GM19240 (cell line): Measurements from ENCODE around the gene GPR143.

Source experiments
- DNase-seq: peaks from one replicate; pipeline ENCODE4 v3.0.0; 2011; ENCODE audit warnings: low spot score; ENCODE audit not compliant: insufficient read length

The GPR143 gene

DNA sequence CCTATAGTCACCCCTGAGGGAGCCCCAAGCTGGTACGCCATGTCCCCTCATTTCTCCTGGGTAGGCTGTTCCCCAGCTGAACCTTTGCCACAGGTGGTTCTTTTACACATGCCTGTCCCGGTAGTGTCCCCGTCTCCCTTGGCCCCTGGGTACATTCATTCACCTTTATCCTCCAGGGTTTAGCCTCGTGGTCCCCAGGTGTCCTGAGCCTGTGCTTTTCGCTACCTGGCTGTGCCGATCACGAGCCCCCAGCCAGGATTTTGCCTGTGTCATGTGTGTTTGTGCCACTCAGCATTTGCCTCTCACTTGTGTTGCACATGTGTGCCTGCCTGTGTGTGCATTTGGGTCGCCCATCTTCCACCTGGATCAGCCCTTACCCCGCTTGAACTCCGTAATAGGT lies 57.6 kb downstream of the GPR143 start:
- no peak for DNase-seq

DNA sequence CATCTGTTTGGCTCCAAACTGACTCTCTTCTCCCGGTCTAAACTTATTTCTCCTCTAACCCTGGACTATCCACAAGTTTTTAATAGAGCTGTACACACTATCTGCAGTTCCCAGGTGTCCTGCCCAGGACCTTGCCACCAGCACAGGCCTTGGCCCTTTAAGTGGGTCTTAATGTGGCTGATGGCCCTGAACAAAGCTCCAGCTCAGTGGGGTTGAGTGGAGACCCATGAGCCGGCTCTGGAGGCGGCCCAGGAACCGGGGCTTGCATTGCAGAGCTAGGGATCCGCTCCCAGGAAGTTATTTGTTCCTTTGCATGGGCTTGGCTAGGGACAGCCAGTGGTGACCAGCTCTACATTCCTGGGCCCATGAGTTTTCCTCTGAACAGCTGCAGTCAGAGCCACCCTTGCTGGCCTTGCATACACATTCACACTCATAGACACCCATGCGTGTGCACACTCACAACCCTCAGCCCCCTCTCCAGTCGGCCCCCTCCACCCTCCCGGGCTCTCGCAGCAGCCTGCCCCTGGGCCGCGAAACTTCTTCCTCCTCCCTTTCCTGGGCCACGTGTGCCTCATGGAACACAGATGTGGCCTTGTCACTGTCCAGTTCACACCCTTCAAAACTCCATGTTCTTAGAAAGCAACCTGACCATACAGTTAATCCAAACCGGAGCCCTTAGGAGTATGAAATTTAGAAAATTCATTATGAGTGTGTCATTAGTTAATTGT lies 58.2 kb downstream of the GPR143 start:
- DNase-seq, result no peak

DNA sequence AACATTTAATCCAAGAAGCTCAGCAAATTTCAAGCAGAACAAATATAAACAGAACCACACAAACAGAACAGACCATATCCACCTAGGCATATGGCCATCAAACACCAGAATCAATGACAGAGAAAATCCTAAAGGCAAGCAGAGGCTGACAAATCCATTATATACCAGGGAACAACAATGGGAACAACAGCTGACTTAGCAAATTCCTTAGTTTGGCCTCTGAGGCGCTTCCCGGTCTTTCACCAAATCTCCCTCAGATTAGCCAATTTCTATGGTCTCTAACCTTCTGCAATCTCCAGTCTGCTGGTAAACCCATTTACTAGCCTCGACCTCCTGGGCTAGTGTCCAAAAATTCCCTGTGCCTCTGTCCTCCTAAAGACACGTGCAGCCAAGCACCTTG lies 59.2 kb downstream of the GPR143 start:
- no peak for DNase-seq

DNA sequence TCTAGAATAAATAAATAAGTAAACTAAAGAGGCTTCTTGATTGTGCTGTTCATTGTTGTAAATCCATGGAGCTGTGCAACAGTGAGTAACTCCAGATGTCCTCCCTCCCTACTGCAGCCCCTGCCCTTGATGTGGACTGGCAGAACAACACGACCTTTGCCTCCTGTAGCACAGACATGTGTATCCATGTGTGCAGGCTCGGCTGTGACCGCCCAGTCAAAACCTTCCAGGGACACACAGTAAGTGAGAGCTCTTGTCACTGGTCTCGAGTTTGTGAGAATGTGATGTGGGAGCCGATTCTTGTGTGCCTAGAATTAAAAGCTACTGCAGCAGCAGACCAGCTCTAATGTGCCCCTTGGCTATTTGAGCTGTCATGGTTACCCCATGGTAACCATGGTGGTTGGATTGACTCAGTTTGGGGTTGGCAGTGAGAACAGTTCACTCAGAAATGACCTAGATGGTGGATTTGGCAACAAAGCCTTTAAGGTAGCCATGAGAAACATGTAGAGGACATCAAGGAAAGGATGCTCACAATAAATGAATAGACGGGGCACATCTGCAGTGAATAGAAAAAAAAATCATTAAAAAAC lies 60.7 kb downstream of the GPR143 start:
- no peak for DNase-seq

DNA sequence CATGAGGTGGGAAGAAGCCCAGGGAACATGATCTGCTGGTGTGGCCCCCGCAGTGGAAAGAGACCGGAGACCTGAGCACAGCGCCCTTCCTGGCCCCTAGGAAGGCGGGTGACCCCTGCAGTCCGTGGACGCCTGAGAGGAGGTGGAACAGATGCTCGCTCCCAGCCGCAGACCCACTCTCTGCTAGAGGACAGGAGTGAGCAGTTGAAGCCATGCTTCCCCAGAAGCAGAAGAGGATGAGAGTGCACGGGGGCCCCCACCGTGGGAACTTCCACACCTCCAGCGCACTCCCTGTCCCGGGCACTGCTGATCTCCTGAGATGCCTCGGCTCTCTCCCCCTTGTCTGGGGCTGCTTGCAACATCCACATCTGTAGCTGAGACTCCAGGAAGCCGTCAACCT lies 62.2 kb downstream of the GPR143 start:
- DNase-seq, result no peak

DNA sequence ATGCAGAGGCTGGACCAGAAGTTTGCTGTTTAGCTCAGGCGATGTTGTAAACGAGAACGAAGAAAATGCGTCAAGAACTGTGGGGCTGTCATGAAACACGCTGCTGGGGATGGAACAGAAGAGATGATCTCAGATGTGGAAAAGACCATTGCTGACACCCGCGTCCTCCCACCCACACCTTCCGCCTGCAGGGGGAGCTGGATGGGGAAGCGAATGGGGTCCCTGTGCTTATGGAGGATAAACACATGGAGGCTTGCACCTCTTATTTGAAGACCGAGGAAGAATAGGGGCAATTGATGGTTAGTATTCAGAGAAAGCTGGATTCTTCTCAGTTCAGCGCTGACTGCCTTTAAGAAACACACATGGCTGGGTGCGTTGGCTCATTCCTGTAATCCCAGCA lies 63.9 kb downstream of the GPR143 start:
- DNase-seq, result no peak

DNA sequence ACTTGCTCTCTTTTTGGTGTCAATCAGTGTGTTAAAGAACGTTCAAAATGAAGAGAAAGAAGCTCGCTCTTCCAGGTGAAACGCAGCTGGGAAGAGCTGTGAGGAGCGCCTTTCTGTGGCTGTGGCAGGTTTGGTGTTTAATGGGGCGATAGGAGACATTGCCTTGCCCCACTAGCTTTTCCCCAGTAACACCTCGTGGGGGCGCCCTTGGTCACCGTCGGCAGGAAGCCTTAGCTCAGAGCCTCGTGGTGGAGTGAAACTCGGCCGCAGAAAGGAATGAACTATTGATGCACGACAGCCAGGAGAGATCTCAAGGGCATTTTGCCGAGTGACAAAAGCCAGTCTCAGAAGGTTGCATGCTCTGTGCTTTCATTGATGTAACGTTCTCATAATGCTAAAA lies 65.1 kb downstream of the GPR143 start:
- DNase-seq, result no peak

DNA sequence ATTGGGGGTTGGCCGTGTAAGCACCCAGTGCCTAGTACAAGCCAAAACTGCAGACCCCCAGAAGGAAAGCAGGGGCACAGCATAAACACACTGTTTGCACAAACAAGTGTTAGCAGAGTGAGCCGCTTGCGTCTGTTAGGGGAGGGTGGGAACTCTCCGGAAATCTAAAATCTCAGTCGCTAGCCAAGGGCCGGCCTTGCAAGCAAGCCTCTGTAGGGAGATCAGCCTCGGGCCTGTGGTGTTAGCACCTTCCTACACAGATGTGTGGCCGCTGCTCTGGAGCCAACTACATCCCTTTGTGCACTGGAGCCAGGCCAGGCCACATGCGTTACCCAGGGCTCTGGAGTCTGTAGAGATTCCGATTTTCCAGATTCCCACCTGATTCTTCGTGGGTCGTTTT lies 67.1 kb downstream of the GPR143 start:
- DNase-seq, result no peak

DNA sequence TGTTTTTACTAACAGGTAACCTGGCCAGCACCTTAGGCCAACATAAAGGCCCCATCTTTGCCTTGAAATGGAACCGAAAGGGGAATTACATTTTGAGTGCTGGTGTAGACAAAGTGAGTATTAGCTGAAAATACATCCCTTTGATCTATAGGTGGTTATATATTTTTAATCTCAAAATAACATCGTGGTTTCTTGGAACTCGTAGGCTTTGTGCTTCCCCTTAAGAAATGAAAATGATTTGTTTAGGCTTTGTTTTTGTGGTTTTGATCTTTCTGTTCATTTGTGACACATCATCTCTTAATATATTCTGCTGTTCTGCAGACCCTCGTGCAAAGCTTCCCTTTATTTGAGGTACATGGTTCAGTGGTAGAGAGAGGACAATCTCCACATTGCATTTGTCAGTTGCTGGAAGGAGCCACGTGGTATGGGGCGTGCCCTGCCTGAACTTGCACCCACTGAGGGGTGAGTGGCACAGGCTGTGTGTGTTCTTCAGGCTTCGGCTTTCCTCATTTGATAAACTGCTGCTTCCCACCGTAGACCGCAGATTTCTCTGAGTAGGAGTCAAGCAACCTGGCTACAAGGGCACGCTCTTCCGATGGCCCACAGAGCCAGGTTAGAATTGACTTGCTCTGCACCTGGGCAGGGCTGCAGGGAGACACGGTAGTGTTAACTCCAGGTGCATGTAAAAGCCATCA lies 72.2 kb downstream of the GPR143 start:
- no peak for DNase-seq

DNA sequence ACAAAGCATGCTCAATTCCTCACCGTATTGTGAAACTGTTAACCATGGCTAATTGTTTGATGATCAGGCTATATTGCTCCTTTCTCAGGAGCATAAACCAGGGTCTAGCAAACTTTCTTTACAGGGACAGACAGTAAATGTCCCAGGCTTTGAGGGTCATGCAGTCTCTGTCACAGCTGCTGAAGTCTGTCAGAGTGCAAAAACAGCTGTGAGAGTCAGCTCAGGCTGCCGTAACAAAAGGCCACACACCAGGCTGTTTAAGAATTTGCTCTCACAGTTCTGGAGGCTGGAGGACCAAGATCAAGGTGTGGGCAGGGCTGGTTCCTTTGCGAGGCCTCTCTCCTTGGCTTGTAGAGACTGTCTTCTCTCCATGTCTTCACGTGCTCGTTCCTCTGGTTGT lies 75.6 kb downstream of the GPR143 start:
- DNase-seq, result no peak

DNA sequence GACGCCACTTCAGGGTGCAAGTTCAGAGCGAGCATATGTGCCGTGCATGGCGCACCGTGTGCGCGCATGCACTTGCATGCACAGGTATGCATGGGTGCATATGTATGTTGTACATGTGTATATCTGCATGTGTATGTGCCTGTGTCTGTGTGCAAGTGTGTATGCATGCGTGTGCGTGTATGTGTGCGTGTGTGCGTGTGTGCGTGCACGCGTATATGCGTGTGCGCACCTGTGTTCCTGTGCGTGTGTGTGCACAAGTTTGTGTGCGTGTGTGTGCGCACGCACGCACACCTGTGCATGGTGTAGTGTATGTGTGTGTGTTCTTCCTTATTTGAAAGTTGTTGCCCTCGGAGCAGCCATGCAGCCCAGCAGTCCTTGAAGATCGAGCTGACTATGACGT lies 76.8 kb downstream of the GPR143 start:
- no peak for DNase-seq

DNA sequence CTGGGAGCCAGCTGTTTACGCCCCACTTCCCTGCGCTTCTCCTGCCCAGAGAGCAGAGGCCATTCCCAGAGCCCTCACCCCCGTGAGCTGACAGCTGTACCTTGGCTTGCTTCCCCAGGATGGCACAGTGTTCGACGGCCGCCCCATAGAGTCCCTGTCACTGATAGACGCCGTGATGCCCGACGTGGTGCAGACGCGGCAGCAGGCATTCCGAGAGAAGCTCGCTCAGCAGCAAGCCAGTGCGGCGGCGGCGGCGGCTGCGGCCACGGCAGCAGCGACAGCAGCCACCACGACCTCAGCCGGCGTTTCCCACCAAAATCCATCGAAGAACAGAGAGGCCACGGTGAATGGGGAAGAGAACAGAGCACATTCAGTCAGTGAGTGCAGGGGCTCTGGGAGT lies 77.7 kb downstream of the GPR143 start:
- DNase-seq, result no peak

DNA sequence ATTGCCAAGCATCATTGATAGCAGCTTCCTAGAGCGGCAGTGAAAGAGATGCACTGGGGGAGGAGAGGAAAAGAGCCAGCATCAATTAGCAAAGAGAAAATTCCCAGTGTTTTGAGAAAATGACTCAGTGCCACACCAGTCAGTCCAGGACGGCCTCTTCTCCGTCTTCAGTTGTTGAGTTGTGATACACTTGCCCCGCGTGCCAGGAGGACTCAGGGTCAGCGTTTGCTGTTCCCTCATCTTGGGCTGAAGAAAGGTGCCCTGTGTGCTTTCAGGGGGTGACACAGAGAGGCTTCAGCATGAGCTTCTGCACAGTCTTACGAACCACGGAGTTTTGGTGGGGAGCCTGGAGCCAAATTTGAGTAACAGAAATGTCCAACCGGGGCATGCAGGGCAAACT lies 82.3 kb downstream of the GPR143 start:
- no peak for DNase-seq

DNA sequence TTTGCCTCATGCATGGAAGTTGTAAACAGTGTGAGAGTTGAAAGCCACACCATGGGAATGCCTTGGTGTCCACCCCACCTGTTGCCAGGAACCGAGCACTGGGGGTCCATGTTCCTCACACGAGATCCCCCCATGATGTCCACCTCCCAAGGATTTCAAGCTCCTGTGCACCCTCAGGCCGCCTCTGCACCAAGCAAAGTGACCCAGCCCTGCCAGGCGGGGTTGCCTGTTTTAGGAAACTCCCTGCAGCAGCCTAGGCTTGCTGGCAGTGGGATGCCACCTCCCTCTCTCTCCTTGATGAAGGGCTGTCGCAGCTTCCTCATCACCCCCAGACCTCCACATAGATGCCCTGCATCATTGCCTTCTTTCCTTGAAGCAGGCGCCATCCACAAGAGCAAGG lies 82.8 kb downstream of the GPR143 start:
- DNase-seq, result no peak

DNA sequence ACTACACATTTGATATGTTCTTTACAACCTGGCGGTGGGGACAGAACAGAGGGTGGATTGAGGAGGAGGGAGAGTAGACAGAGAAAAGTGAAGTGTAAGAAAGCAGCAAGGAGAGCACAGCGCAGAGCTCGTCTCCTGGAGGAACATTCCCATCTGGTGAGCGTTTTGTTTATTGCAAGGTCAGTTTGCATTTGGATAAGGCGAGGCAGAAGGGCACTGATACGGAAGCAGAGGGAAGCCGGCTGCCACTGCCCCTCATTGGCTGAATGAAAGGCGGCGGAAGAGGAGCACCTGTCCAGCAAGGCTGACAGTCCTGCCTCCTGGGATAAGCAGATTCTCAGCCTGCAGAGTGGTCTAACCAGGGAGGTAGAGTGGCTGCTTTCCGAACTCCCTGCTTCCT lies 83.2 kb downstream of the GPR143 start:
- no peak for DNase-seq

DNA sequence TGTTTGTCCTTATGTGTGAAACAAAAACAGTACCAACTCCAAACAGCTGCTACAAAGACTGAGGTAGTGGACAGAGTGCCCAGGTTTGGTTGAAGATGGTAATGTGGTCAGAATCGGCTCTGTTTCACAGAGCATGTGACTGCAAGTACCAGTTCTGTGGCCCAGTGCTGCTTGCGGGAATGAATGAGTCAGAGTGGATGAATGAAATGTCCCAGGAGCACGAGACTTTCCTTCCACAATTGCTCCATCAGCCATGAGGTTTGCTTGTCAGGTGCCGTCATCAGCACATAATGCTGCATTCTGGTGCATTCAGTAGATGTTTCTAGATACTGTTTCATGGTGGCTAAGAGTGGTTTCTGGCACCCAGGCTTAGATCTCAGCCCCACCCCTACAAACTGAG lies 84.2 kb downstream of the GPR143 start:
- no peak for DNase-seq

DNA sequence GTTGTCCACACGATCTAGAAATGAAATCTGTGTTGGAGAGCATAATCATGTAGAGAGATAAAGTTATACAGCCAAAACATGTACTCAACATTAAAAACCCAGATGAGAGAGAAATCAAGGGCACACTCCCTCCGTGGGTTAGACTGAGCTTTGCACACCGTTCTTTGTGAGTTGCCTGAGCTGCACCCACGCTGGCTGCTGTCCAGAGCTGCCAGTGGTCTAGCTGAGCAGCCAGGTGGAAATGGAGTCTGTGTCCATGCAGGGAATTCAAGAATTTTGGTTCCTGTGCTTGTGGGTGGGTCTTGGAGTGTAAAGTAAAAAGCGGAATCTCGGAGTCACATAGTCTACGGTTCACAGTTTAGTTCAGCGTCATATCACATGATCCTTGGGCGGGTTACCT lies 84.6 kb downstream of the GPR143 start:
- no peak for DNase-seq

DNA sequence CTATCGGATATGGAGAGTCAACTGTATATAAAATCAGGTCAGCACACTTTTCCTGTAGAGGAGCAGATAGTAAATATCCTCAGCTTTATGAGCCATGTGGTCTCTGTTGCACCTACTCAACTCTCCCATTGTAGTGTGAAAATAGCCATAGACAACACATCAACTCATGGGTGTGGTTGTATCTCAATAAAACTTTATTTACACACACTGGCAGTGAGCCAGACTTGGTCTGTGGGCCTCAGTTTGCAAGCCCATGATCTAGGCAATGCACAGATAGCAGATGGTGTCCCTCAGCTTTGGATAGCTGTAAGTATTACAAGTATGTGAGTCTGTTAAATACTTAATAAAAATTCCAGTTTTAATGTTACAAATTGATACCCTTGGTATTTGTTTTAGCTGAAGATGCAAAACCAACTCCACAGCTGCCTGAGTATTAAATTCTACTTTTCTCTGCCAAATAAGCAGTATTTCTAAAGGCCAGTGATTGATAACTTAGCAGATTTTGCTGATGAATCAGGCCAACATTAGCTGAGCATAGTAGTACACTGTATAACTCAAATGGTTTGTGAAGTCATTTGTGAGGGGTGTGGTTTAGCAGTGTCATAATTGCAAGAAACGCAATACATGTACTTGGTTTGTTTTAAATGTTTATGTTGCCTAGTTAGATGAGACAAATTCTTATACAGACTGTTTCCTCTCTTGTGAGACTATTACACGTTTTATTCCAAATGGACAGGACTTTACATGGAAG lies 87.3 kb downstream of the GPR143 start:
- no peak for DNase-seq

DNA sequence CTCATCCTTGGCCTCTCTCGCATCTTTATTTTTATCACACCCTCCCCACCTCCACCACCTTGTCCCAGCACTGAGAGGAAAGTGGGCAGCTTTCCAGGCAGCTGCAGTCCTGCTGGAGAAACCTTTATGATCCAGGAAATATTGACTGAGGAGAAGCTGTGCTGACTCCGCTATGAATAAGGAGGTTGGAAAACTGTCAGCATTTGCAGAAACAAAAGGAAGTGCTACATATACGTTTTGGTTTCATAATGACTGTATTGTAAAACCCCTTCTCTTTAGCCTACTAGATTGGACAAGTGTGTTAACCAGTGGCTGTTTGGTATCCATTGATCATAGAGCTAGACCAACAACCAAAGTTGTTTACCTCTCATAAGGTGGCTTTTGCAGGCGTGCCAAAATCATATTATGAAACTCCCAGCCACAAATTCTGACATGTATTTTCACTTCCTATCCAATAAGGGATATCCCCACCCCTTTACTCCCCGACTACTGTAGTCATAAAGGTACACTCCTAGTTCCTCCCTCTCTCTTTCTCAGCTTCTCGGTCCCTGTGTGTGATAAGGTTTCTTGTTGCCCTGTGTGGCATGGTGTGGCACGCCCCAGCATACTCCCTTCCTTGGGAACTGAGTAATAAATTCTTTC lies 88.4 kb downstream of the GPR143 start:
- DNase-seq, result peak; percentile 51

DNA sequence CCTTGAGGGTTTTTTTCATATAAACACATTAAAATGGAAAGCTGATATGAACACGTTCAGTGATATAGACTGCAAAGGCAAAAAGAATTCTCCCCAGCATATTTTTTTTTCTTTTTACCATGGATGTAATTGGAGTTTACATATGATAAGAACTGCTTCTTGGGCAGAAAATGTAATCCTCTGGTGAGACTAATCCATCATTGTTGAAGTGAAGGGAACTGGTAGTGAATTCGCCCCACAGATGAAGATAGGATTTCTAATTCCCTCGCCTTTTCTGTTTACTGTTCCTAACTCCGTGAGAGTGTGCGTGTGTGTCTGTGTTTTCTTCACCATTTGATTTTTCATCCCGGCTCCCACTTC lies 88.9 kb downstream of the GPR143 start:
- DNase-seq, result no peak

DNA sequence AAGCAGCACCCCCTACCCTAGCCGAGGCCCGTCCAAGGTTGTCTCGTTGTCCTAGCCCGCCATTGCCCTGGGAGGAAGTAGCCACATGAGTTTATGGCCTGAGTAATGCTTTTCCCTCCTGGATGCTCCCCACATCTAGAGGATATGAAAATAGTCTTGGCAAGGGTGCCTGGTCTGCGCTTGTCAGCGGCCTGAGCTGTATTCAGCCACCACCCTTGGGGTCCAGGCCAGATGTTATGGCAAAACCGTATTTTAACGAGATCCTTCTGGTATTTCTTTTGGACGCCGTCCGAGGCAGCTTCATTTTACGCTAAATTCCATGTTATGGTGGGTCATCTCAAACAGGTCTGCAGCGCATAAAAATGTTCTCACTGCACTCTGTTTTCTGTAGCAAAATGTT lies 89.3 kb downstream of the GPR143 start:
- DNase-seq, result no peak
